Psoas muscle (tissue), 8 donors: ENCODE data around the gene AP1M2. TPM values are rescaled to one million over a fixed set of nuclear protein-coding genes. Genes with fewer than 3 reads are reported as not detected.

Experiments
- ATAC-seq, 4 donors: fragments of 200-7000 bp; cut with Tn5 transposase; one replicate each; pipeline ENCODE4 v1.9.1; 2020; ENCODE audit warnings: moderate library complexity in 3 of 4, mild to moderate bottlenecking in 2 of 4
- DNase-seq, 2 donors: peaks; one replicate each; pipeline ENCODE4 v3.0.0-alpha.2; 2020
- H3K27ac ChIP-seq: fragments of 200-600 bp; one replicate; pipeline ENCODE4 v1.8.0; 2022
- H3K27me3 ChIP-seq, 3 donors: fragments of 200-600 bp in 1 of 3; one replicate each; pipeline versions ENCODE4 v1.6.1 to v1.8.0; 2013 to 2022; ENCODE audit warnings: low read length in 2 of 3, mild to moderate bottlenecking in 2 of 3, moderate library complexity in 1 of 3; ENCODE audit not compliant: insufficient read depth in 3 of 3
- H3K36me3 ChIP-seq, 2 donors: fragments of 200-600 bp in 1 of 2; one replicate each; pipeline versions ENCODE4 v1.6.1 to v1.8.0; 2013 to 2022; ENCODE audit warnings: low read depth in 1 of 2, mild to moderate bottlenecking in 1 of 2, moderate library complexity in 1 of 2; ENCODE audit not compliant: insufficient read depth in 1 of 2
- H3K4me1 ChIP-seq: fragments of 200-600 bp; one replicate; pipeline ENCODE4 v1.8.0; 2022
- H3K4me3 ChIP-seq: fragments of 200-600 bp; one replicate; pipeline ENCODE4 v1.8.0; 2022; ENCODE audit warnings: mild to moderate bottlenecking
- H3K9me3 ChIP-seq: fragments of 200-600 bp; one replicate; pipeline ENCODE4 v1.8.0; 2022
- CTCF ChIP-seq: fragments of 200-600 bp; IDR thresholded peaks from one replicate; pipeline ENCODE4 v1.8.0; 2022; ENCODE audit warnings: antibody characterized with exemption
- WGBS, 3 donors: extraction: QIAGEN DNeasy Blood & Tissue Kit; methylation state at CpG; one replicate each; pipeline versions ENCODE4 v1.1.6 to v1.1.7; 2013; 5-methylcytosine and 5-hydroxymethylcytosine counted together
- intact Hi-C, 2 donors: fragments of 100-400 bp; cut with DNase I; formaldehyde crosslinking; loops; one replicate each; pipeline versions ENCODE4 v1.11.0 to v1.14.2; 2022
- polyA plus RNA-seq, 3 donors: library from polyadenylated mRNA; stranded (reverse); fragments of 200-250 nt; gene quantifications; one replicate each; pipeline ENCODE4 v1.2.3, GENCODE V29; 2013
- total RNA-seq, 4 donors: library from RNA; stranded (reverse); fragmentation: NEBNext Ultra II Directional in 2 of 4; extraction: Animal tissue kit (Norgen Biotek cat#: 25700) in 2 of 4; gene quantifications; one replicate each; pipeline versions ENCODE4 v1.2.1 to v1.2.4, GENCODE V29; 2021 to 2023
- donor health status: healthy with polysubstance abuse.
- donor health status: DM: no; HTN: no; CAD: no; lungs with moderate emphysema.
- donor health status: Bipolar disorder and iron deficiency.
- donor health status: healthy.
- donor health status: DM: yes; HTN: yes; CAD: no.
- donor health status: DM: no; HTN: no; CAD: no.
- donor health status: DM: no; HTN: no; CAD: no.
- donor health status: DM: yes; HTN: yes; CAD: no.

AP1M2 gene
- total and polyA plus RNA-seq, 7 donors = 0.13 TPM; not detected in 6

DNA sequence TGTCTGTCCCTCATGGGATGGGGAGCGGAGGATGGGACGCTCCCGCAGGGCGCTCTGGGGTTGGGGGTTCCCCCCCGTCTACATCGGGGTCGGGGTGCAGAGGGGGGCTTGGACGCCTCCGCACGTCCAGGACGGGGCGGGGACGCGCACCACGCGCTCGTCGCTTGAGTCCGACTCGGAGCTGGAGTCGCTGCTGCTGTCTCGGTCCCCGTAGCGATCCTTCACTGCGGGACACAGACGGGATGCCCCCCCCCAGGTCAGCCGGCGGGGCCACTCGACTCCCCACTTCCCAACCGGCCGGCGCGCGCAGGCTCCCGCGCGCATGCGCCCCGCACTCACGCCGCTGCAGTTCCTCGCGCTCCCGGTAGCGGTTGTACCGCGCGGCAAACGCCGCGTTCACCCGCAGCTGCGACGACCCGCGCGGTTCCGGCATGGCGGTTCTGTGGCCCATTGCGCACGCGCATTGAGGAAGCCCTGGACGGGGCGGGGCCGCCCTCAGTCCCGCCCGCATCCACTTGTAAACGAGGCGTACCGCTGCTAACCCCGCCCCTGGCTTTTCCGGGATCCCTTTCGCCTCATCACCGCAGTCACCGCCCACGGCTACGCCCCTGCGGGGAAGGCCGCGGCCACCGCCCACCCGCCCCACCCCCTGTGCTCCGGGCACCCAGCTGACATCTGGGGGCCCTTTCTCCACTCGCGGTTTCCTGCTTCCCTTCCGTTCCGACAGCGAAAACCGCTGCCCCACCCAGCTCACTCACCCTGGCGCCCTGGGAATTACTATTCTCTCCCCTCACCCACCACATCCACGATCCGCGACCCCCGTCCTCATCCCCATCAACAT is 21.3 kb downstream of the AP1M2 start, which contains the start of gene KRI1:
TSS of gene KRI1 (minus strand) at position 444 of the 841 bp plus-strand sequence. CDS start at position 433, 11 bp downstream.
- DNase-seq (peak; percentile 98 to 99), ATAC-seq (peak; percentile 84 to 87 (median 85))
- Histone ChIP-seq H3K27me3 (no peaks in the 10 kb centered on the region), H3K9me3 (no peaks in the 10 kb centered on the region), H3K27ac (peak within 1 kb of the TSS; percentile 82), H3K4me1 (peaks cover 33% of the 10 kb centered on the region), H3K36me3 (peaks cover 0 to 24% of the 10 kb centered on the region in 2 donors), H3K4me3 (peak within 1 kb of the TSS; percentile 92)
- 0 to 1% (median 1%) methylated on average over 36 to 94 of the region's 94 CpGs for WGBS, 3 donors
- intact Hi-C loops = loop anchor here in 1 of 2 donors (5.0 kb wide), 2 partner anchors 63 to 163 kb away; partner anchors contain the start of genes CDC37 and KEAP1
- peak; percentile 33 for TF ChIP-seq CTCF

GRCh38 chr19:10565028-10565566 is 22.0 kb downstream of the AP1M2 start:
- H3K4me1 ChIP-seq = peaks cover 33% of the 10 kb centered on the region
- DNase-seq = peak; percentile 52 to 67
- ATAC-seq = peak in 2 of 4 donors; percentile 9 to 25
- no peak for TF ChIP-seq CTCF
- H3K4me3 ChIP-seq = peak overlapping the region; percentile 92
- no peaks in the 10 kb centered on the region for H3K9me3 ChIP-seq
- peak overlapping the region; percentile 82 for H3K27ac ChIP-seq
- intact Hi-C loops = loop anchor here in 1 of 2 donors (5.0 kb wide), 2 partner anchors 63 to 163 kb away; partner anchors contain the start of genes CDC37 and KEAP1
- no peaks in the 10 kb centered on the region for H3K27me3 ChIP-seq
- H3K36me3 ChIP-seq = peaks cover 0 to 31% of the 10 kb centered on the region in 2 donors
- WGBS, 3 donors = 17 to 33% (median 23%) methylated on average over 10 of the region's 10 CpGs

- H3K4me3 ChIP-seq = no peak overlapping the region
- intact Hi-C loops = no loop called here
- H3K27me3 ChIP-seq = no peaks in the 10 kb centered on the region
- no peak for DNase-seq
- peaks cover 19% of the 10 kb centered on the region for H3K4me1 ChIP-seq
- WGBS, 3 donors = 82 to 87% (median 86%) methylated on average over 5 of the region's 5 CpGs
- no peak overlapping the region for H3K27ac ChIP-seq
- H3K9me3 ChIP-seq = no peaks in the 10 kb centered on the region
- peaks cover 0 to 56% of the 10 kb centered on the region in 2 donors for H3K36me3 ChIP-seq
- TF ChIP-seq CTCF = no peak
- no peak for ATAC-seq
Measured at GRCh38 chr19:10562609-10563008, 24.5 kb downstream of the AP1M2 start.

- DNase-seq (no peak), ATAC-seq (no peak)
- no peak for TF ChIP-seq CTCF
- no peaks in the 10 kb centered on the region for H3K27me3 ChIP-seq
- H3K4me1 ChIP-seq = peaks cover 6% of the 10 kb centered on the region
- no peak overlapping the region for H3K27ac ChIP-seq
- intact Hi-C loops = no loop called here
- H3K4me3 ChIP-seq = no peak overlapping the region
- WGBS, 3 donors = 85 to 93% (median 86%) methylated on average over 7 of the region's 7 CpGs
- H3K9me3 ChIP-seq = no peaks in the 10 kb centered on the region
- peaks cover 0 to 76% of the 10 kb centered on the region in 2 donors for H3K36me3 ChIP-seq
Measured at GRCh38 chr19:10560154-10560553, 27.0 kb downstream of the AP1M2 start.
